Mesodermal cell (in vitro differentiated cells): ENCODE results near the gene AIF1.
"Not testable (repeated sequence)": the region's sequence is repeated elsewhere in the genome, so short reads cannot be mapped to it uniquely, and the experiment has no call there.

ENCODE experiments used
- H3K27ac ChIP-seq: 2 replicates; pipeline ENCODE4 v1.7.0; 2013; ENCODE audit warnings: mild to moderate bottlenecking, low read depth, low read length, moderate library complexity; ENCODE audit not compliant: severe bottlenecking
- H3K36me3 ChIP-seq: 2 replicates; pipeline ENCODE4 v1.7.1; 2013; ENCODE audit warnings: mild to moderate bottlenecking, low read length, moderate library complexity; ENCODE audit not compliant: control insufficient read depth, insufficient read depth
- H3K4me1 ChIP-seq: one replicate; pipeline ENCODE4 v1.7.1; 2013; ENCODE audit warnings: mild to moderate bottlenecking, low read length; ENCODE audit not compliant: insufficient read depth, control insufficient read depth, poor library complexity, severe bottlenecking
- H3K4me3 ChIP-seq: 2 replicates; pipeline ENCODE4 v1.7.0; 2013; ENCODE audit warnings: low read length, control low read depth, mild to moderate bottlenecking; ENCODE audit not compliant: insufficient read depth, poor library complexity, severe bottlenecking; ENCODE audit errors: extremely low read depth
- H3K9me3 ChIP-seq: 2 replicates; pipeline ENCODE4 v1.7.1; 2013; ENCODE audit warnings: mild to moderate bottlenecking, low read length, moderate library complexity; ENCODE audit not compliant: control insufficient read depth
- WGBS, 2 experiments: methylation state at CpG; one replicate each; pipeline ENCODE4 v1.1.5; 2013; ENCODE audit warnings: missing lambda C conversion rate in 2 of 2; ENCODE audit not compliant: insufficient coverage in 2 of 2; 5-methylcytosine and 5-hydroxymethylcytosine counted together

Gene AIF1

DNA sequence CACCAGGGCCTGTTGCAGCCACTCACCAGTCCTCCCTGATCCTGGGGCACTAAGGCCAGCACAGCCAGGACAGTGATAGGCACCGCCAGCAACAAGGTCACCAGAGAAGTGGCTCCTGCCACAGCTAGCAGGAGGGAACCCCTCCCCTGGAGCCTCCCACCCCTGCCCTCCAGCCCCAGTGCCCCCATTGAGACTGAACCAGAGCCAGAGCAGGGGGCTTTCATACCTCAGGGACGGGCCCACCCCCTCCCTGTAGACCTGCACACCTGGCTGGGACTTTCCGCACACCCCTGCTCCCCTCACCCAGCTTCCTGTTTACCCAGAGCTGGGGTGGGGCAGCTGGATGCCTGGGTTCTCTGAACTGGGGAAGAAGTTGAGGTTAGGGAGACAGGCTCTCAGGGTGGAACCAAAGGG lies 32.8 kb upstream of the AIF1 start, which contains the start of gene LTB:
Gene LTB, minus strand, starts transcription at position 195 of the 414 bp plus-strand sequence. Its CDS starts 7 bp downstream, at position 188.
- 69 to 100% methylated on average over 1 to 2 of the region's 3 CpGs for WGBS, 2 experiments
- Histone ChIP-seq H3K27ac (no peak within 1 kb of the TSS), H3K4me3 (peak within 1 kb of the TSS; percentile 70), H3K36me3 (no peaks in the 10 kb centered on the region), H3K4me1 (peaks cover 15% of the 10 kb centered on the region), H3K9me3 (no peaks in the 10 kb centered on the region)

DNA sequence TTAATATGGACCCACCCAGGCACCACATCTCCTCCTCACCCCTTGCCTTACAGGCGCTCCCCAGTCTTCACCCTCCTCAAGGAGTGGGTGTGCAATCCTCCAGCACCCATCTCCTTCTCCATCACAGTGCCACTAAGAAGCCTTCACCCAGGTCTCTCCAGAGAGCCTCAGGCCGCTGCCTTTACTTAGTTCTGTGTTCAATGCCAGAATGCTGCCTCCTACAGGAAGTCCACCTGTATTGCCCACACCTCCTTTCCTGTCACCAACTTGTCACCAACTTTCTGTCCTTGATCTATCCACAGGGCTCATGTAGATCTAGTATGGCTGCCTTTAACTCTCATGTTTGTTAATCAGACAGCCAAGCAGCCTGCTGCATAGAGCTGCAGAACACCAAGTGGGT lies 29.5 kb upstream of the AIF1 start:
- H3K36me3 ChIP-seq = no peaks in the 10 kb centered on the region
- 60 to 67% methylated on average over 2 of the region's 2 CpGs for WGBS, 2 experiments
- H3K27ac ChIP-seq = no peak overlapping the region
- H3K4me1 ChIP-seq = peaks cover 14% of the 10 kb centered on the region
- no peak overlapping the region for H3K4me3 ChIP-seq
- no peaks in the 10 kb centered on the region for H3K9me3 ChIP-seq

DNA sequence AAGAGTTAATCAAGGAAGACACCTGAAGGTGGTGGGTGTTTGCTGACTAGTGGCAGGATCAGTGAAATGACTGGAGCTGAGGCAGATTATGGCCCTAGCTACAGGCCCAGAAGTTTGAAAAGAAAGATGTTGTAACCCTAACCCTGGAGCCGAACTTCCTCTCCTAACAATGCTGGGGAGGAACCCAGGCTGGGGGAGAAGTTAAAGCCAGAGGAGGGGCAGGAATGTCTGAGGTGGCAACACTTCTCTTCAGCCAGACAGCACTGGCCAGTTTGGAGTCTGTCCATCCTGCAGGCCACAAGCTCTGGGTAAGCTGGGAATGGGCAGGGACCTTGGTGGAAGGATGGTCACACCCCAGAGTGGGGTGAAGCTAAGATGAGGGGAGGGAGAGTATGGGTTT lies 29.0 kb upstream of the AIF1 start, which contains the start of gene LST1:
Gene LST1, plus strand, starts transcription at position 270 of the 400 bp plus-strand sequence. CDS start 1,023 bp downstream, outside the sequence.
- WGBS, 2 experiments = 83% methylated on average over 1 of the region's 1 CpG; no CpG with 5 or more reads in 1 of the 2 experiments
- Histone ChIP-seq H3K9me3 (no peaks in the 10 kb centered on the region), H3K36me3 (no peaks in the 10 kb centered on the region), H3K27ac (no peak within 1 kb of the TSS), H3K4me1 (peaks cover 14% of the 10 kb centered on the region), H3K4me3 (no peak within 1 kb of the TSS)

DNA sequence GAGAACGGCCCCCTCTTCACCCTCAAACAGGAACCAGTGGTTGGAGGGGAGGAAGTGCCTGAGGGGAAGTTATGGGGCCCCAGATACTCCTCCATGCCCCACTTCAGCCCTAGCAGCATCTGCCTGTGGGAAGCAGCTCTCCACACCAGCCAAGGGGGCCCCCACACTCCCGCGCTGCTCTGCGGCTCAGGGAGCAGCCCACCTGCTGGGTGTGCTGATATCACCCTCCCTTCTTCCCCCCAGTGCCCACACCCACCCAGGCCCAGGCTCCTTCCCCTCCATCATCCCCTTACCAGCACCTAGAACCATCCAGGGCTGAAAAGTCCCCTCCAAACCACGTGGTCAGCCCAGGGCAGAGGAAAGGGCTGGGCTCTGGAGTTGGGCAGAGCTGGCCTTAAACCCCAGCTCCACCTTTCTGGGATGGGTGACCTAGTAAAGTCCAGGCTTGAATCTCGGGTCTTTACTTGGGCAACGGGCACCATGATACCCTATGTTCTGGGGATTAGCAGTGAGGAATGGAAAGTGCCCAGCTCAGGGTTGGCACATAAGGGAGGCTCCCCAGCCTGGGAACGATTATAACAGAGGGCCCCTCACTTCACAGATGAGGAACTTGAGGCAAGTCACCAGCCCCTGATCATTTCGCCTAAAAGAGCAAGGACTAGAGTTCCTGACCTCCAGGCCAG lies 28.3 kb upstream of the AIF1 start:
- no peaks in the 10 kb centered on the region for H3K36me3 ChIP-seq
- 72 to 82% methylated on average over 5 to 6 of the region's 9 CpGs for WGBS, 2 experiments
- H3K27ac ChIP-seq = no peak overlapping the region
- H3K9me3 ChIP-seq = no peaks in the 10 kb centered on the region
- no peak overlapping the region for H3K4me3 ChIP-seq
- H3K4me1 ChIP-seq = peaks cover 11% of the 10 kb centered on the region

DNA sequence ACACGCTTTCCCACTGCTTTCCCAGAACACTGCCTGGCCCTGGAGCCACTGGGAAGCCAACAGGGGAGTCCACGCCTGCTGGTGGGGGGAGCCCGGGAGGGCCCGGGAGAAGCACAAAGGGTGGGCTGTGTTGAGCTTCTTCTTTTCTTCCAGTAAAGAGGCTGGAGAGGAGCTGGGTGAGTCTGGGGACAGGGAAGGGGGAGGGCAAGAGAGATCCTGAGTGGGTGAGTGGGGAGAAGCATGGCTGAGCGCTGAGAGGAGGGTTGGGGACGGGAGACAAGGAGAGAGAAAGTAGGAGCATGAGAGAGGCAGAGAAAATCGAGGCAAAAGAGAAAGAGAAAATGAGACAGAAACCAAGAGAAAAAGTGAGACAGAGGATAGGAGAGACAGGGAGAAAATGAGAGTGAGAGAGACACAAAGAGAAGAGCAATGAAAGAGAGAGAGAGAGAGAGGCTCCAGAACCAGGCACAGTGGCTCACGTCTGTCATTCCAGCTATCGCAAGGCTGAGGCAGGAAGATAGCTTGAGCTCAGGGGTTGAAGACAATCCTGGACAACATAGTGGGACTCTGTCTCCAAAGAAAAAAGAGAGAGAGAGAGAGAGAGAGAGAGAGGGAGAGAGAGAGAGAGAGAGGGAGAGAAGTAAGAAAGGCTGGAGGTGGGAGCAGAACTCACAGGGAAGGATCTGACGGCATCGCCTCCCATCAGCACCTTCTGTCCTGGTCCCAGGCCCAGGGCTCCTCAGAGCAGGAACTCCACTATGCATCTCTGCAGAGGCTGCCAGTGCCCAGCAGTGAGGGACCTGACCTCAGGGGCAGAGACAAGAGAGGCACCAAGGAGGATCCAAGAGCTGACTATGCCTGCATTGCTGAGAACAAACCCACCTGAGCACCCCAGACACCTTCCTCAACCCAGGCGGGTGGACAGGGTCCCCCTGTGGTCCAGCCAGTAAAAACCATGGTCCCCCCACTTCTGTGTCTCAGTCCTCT lies 26.9 kb upstream of the AIF1 start:
- H3K4me3 ChIP-seq = no peak overlapping the region
- no peak overlapping the region for H3K27ac ChIP-seq
- no peaks in the 10 kb centered on the region for H3K9me3 ChIP-seq
- WGBS, 2 experiments = 82 to 84% methylated on average over 11 of the region's 12 CpGs
- peaks cover 8% of the 10 kb centered on the region for H3K4me1 ChIP-seq
- no peaks in the 10 kb centered on the region for H3K36me3 ChIP-seq

DNA sequence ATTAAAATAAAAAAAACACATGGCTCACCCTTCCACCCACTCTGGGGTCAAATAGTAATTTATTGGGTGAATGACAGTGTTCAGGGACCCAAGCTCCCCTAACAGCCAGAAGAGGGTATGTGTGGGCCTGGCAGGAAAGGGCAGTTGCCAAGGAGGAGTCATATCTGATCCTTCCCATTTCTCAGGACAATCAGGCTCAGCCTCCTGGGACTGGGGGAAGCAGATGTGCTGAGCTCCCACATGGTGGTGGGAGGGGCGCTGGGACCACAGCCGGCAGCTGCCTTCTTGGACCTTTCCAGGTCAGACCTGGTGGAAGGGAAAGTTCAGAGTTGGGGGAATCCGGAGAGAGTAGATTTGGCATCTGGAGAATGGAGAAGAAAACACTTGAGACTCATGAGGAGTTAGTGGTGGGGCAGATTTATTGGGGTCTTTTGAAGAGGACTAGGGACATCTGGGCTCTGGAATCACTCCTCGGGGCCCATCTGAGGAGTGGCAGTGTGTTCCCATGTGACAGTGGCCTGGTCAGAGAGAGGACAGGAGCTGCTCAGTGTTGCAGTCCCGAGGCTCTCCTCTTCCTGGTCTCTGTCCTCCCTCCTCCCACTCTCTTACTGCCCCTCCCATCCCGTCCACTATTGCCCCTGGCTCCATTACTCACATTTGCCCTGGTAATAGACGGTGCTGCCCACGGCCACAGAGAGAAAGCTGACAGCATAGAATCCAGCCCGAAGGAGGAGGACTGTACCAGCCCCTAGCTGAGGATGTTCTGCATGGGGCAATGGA lies 26.0 kb upstream of the AIF1 start:
- Histone ChIP-seq H3K4me3 (no peak overlapping the region), H3K4me1 (peaks cover 8% of the 10 kb centered on the region), H3K27ac (no peak overlapping the region), H3K36me3 (no peaks in the 10 kb centered on the region), H3K9me3 (no peaks in the 10 kb centered on the region)
- 76 to 85% methylated on average over 8 of the region's 9 CpGs for WGBS, 2 experiments

DNA sequence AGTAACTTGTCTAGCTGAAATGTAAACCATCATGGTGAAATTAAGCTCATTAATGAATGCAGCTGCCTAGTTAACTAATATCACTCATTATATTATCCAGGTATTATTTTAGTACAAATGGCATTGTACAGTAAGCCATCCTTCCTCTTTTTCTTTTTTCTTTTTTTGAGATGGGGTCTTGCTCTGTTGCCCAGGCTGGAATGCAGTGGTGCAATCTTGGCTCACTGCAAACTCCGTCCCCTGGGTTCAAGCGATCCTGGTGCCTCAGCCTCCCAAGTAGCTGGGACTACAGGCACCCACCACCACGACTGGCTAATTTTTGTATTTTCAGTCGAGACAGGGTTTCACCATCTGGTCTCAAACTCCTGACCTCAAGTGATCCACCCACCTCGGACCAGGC lies 24.3 kb upstream of the AIF1 start:
- H3K27ac ChIP-seq, H3K9me3 ChIP-seq, H3K4me3 ChIP-seq, H3K4me1 ChIP-seq, H3K36me3 ChIP-seq: not testable (repeated sequence)
- WGBS, 2 experiments = 93 to 95% methylated on average over 5 of the region's 5 CpGs

DNA sequence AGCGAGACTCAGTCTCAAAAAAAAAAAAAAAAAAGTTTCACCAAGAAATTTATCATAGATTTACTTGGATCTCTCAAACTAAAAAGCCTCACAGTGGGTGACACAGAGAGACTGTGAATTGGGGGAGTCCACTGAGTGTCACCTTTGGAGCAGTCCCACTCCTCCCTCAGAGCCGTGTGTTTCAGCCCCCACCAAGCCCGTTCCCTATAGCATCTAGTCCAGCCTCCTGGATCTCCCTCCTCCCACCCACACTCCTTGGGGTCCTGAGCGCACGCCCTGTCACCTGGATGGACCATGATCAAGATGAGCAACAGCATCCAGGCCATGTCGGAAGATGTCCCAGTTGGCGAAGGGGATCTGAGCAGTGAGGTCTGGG lies 22.6 kb upstream of the AIF1 start:
- H3K4me1 ChIP-seq = peaks cover 4% of the 10 kb centered on the region
- no peaks in the 10 kb centered on the region for H3K9me3 ChIP-seq
- no peaks in the 10 kb centered on the region for H3K36me3 ChIP-seq
- no peak overlapping the region for H3K4me3 ChIP-seq
- H3K27ac ChIP-seq = no peak overlapping the region
- 97 to 98% methylated on average over 5 of the region's 7 CpGs for WGBS, 2 experiments

DNA sequence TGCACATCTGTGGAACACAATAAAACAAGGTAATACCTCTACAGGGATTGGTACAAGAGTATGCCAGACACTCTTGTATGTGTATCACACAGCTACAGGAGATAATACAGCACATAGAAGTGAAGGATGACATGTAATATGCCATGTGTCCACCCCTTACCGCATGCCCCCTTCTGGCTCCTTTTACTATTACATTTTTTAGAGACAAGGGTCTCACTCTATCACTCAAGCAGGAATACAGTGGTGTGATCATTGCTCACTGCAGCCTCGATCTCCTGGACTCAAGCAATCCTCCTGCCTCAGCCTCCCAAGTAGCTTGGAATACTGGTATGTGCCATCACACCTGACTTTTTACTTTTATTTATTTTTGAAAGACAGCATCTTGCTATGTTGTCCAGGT lies 18.0 kb upstream of the AIF1 start:
- Histone ChIP-seq H3K4me1 (no peaks in the 10 kb centered on the region), H3K36me3 (no peaks in the 10 kb centered on the region), H3K9me3 (no peaks in the 10 kb centered on the region), H3K27ac (no peak overlapping the region), H3K4me3 (no peak overlapping the region)
- WGBS, 2 experiments = 17 to 20% methylated on average over 1 to 2 of the region's 2 CpGs

DNA sequence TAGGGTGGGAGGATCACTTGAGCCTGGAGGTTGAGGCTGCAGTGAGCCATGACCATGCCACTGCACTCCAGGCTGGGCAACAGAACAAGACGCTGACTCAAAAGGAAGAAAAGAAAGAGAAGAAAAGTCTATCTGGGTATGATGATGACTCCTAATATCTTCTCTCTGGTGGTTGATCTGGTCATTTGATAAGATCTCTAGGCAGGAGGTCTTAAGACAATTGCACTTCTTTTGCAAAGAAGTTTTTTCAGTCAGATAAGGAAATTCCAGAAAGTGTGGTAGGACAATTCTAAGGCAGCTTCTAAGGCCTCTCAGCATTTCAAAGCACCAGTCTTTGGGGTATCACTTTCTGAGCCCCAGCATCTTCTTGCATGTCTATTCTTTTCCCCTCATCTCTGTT lies 7.7 kb upstream of the AIF1 start:
- H3K27ac ChIP-seq = no peak overlapping the region
- H3K9me3 ChIP-seq = no peaks in the 10 kb centered on the region
- no peak overlapping the region for H3K4me3 ChIP-seq
- no peaks in the 10 kb centered on the region for H3K36me3 ChIP-seq
- 80 to 83% methylated on average over 1 of the region's 1 CpG for whole genome bisulfite sequencing, 2 experiments
- H3K4me1 ChIP-seq = no peaks in the 10 kb centered on the region
